WTC11 (cell line): ENCODE results near the gene NANOS2.
A peak's percentile ranks its signal among the peaks of the same experiment; 100 is the strongest.

ENCODE experiments used
- ATF1 ChIP-seq: sonication (generic); formaldehyde crosslinking; IDR thresholded peaks from 2 replicates; pipeline ENCODE4 v1.8.1; 2023; ENCODE audit warnings: mild to moderate bottlenecking, moderate library complexity, missing genetic modification reagents
- CREM ChIP-seq: sonication (generic); formaldehyde crosslinking; IDR thresholded peaks from 2 replicates; pipeline ENCODE4 v1.8.1; 2022; ENCODE audit warnings: mild to moderate bottlenecking, missing genetic modification reagents, moderate library complexity
- CTCF ChIP-seq: fragments of 200-600 bp; IDR thresholded peaks from 2 replicates; pipeline ENCODE4 v1.8.0; 2022; ENCODE audit warnings: antibody characterized with exemption
- E2F5 ChIP-seq: sonication (generic); formaldehyde crosslinking; IDR thresholded peaks from 2 replicates; pipeline ENCODE4 v1.8.1; 2022; ENCODE audit warnings: mild to moderate bottlenecking, moderate library complexity, missing genetic modification reagents
- FOXJ3 ChIP-seq: sonication (generic); formaldehyde crosslinking; IDR thresholded peaks from 2 replicates; pipeline ENCODE4 v1.9.0; 2021; ENCODE audit warnings: missing genetic modification reagents, mild to moderate bottlenecking, borderline replicate concordance
- FOXK1 ChIP-seq: sonication (generic); formaldehyde crosslinking; IDR thresholded peaks from 2 replicates; pipeline ENCODE4 v1.8.0; 2022; ENCODE audit warnings: mild to moderate bottlenecking, moderate library complexity, missing genetic modification reagents
- NFE2L1 ChIP-seq: sonication (generic); formaldehyde crosslinking; IDR thresholded peaks from 2 replicates; pipeline ENCODE4 v1.8.1; 2023; ENCODE audit warnings: missing genetic modification reagents
- SMAD4 ChIP-seq: sonication (generic); formaldehyde crosslinking; IDR thresholded peaks from 2 replicates; pipeline ENCODE4 v1.8.0; 2022; ENCODE audit warnings: mild to moderate bottlenecking, missing genetic modification reagents
- SP1 ChIP-seq: sonication (generic); formaldehyde crosslinking; conservative IDR thresholded peaks from 2 replicates; pipeline ENCODE4 v1.8.1; 2022; ENCODE audit warnings: missing genetic modification reagents
- TEAD4 ChIP-seq: sonication (generic); formaldehyde crosslinking; IDR thresholded peaks from 2 replicates; pipeline ENCODE4 v1.8.0; 2022; ENCODE audit warnings: mild to moderate bottlenecking, missing genetic modification reagents
- USF1 ChIP-seq: sonication (generic); formaldehyde crosslinking; IDR thresholded peaks from 2 replicates; pipeline ENCODE4 v1.8.0; 2022; ENCODE audit warnings: mild to moderate bottlenecking, missing genetic modification reagents
- ZBTB43 ChIP-seq: sonication (generic); formaldehyde crosslinking; IDR thresholded peaks from 2 replicates; pipeline ENCODE4 v1.8.1; 2023; ENCODE audit warnings: mild to moderate bottlenecking, missing genetic modification reagents
- ZNF121 ChIP-seq: sonication (generic); formaldehyde crosslinking; IDR thresholded peaks from 2 replicates; pipeline ENCODE4 v1.8.0; 2023; ENCODE audit warnings: missing genetic modification reagents
- ZNF416 ChIP-seq: fragments of 250-450 bp; sonication (Bioruptor Pico); IDR thresholded peaks from 2 replicates; pipeline ENCODE4 v1.9.0; 2021; ENCODE audit warnings: mild to moderate bottlenecking, inconsistent platforms

GRCh38 chr19:45886427-45887199, 28.0 kb downstream of the NANOS2 start:
- 0 out of 2 replicates have a peak, but pooled peaks have one; percentile 17 for TF ChIP-seq E2F5
- no peak for TF ChIP-seq ZNF121 (CRISPR knock-in tag)
- no peak for TF ChIP-seq CTCF
- TF ChIP-seq USF1, result no peak
- no peak for TF ChIP-seq NFE2L1
- TF ChIP-seq ZNF416 (CRISPR knock-in tag), result no peak
- TF ChIP-seq FOXJ3, result no peak
- no peak for TF ChIP-seq FOXK1
- no peak for TF ChIP-seq SP1 (CRISPR knock-in tag)
- TF ChIP-seq CREM (CRISPR knock-in tag), result peak; percentile 77
- no peak for TF ChIP-seq SMAD4 (CRISPR knock-in tag)
- no peak for TF ChIP-seq ZBTB43 (CRISPR knock-in tag)
- no peak for TF ChIP-seq ATF1 (CRISPR knock-in tag)
- TF ChIP-seq TEAD4 (CRISPR knock-in tag), result no peak
